GM18526 (cell line): Measurements from ENCODE around the gene CLEC2D.

Experiments
- POLR2A ChIP-seq: IDR thresholded peaks from 3 replicates; pipeline ENCODE4 v1.6.1; 2011; ENCODE audit not compliant: insufficient read length; ENCODE audit errors: extremely low read depth

Gene CLEC2D

DNA sequence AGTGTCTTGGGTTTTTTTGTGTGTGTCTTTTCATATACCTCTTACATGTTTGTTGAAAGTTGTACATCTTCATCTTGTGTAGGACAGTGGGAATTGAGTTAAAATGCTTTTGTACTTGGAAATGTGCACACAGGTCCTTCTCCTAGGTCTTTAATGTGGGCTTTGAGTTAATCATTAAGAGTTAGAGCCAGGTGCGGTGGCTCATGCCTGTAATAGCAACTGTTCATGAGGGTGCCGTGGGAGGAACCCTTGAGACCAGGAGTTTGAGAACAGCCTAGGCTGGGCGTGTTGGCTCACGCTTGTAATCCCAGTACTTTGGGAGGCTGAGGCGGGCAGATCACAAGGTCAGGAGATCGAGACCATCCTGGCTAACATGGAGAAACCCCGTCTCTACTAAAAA is 49.5 kb downstream of the CLEC2D start:
- TF ChIP-seq POLR2A = no peak

DNA sequence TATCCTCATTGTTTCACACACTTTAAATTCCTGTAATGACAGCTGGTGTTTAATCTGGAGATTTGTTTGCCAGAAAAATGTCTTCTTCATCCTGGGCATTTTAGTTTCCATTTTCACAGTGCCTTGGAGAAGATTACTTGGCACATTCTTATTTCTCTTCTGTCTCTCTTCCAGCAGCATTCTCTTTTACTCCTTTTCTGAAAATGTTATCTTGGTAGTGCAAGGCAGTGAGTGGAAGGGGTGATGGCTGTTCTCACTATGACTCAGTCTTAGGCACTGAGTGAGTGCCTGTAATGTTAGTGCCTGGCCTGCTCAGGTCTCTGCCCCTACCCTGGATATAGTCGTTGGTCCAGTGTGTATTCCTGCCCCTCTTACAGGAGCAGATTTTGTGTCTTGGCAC is 50.3 kb downstream of the CLEC2D start:
- no peak for TF ChIP-seq POLR2A

DNA sequence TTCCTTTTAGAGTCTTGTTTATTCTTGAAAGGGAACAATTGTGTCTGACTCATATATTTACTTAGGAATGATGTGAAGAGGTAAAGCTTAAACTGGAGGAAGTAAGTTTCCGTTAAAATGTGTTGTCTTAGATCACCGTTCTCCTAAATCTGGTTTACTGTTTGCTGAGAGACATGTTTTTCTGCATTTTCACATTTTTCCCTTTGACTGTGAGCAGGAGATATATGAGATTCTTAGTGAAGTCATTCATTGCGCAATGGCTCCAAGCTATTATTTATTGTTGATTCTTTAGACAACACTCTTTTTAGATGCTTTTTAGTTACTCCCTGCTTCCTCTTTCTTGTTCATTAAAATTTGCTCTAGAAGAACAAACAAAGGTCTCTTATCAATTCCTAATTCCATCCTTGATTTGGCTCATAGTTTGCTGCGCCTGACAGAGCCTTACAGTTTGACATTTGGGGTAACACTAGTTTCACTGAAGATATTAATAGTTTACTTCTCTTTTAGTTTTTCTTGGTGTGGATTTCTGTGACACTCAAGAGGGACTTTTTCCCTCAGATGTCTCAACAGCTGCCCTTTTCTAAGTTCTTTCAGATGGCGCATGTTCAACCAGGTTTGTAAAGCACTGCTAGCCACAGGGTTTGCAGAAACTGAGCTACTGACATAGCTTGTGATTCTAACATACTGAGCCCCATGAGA is 52.0 kb downstream of the CLEC2D start:
- TF ChIP-seq POLR2A = no peak

DNA sequence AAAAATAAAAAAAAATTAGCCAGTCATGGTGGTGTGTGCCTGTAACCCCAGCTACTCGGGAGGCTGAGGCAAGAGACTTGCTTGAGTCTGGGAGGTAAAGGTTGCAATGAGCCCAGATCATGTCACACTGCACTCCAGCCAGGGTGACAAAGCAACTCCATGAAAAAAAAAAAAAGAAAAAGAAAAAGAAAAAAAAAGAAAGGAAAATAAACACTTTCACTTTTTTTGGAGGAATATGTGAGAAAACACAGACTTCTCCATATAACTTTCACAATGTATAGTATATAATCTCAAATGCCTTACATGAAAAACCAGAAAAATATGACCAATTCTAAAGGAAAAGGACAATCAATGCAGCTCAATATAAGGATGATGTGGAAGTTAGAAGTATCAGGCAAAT is 54.5 kb downstream of the CLEC2D start:
- no peak for TF ChIP-seq POLR2A

DNA sequence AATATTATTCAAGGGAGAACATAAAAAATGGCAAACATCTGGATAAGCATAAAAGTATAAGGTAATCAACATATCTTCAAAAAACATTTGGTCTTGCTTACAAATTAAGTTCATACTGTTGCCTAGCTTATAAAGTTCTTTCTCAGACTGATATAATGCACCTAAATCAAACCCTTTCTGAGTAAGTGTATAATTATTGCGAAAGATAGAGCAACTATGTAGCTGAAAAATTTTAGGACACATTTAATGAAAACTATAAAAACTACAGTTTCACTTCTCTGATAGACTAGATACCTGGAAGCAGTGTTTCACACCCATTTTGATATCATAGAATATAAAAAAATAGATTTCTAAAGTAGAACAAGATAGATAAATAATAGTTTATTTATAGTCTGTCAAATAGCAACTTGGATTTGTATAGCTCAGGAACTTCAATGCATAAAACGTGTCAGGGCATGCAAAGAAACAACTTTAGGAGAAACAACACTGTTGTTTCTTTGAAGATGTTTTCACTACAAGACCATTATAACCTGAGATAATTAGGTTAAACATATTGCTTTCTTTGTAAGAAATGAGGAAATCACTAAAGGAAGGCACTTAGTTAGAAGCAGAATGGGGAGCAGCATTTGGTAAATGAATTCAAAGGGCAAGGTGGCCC is 55.8 kb downstream of the CLEC2D start:
- TF ChIP-seq POLR2A = no peak

DNA sequence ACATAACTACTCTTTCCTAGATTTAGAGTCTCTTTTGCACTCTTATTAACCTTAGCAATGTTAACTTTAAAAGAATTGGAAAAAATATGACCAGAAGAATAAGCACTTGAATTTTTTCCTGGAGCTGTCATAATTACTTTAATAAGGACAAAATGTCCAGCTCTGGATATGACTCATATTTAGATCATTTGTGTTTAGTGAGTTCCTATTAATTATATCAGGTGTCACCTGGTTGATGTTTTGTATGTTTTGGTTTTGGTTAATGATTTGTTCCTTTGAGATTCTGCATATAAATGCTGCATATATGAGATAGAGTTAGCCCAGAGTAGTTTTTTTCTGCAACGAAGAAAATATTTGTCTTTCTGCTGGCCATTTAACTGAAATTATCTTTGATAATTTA is 58.3 kb downstream of the CLEC2D start:
- TF ChIP-seq POLR2A = no peak

DNA sequence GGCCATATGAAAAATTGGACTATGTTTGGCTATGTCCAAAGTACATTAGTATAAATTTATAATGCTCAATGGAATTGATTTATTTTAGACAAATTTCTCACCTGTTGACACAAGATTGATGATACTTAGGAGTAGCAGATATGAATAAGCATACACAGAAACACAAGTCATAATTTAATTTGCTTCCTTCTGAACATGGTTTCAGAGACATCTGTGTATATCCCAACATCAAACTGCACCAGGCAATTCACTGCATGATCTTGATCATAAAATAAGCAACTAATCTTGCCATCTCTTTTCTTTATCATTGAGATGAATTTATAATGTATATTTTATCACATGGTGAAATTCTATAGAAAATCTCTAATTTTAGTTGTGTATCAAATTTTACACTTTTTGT is 59.6 kb downstream of the CLEC2D start:
- no peak for TF ChIP-seq POLR2A

DNA sequence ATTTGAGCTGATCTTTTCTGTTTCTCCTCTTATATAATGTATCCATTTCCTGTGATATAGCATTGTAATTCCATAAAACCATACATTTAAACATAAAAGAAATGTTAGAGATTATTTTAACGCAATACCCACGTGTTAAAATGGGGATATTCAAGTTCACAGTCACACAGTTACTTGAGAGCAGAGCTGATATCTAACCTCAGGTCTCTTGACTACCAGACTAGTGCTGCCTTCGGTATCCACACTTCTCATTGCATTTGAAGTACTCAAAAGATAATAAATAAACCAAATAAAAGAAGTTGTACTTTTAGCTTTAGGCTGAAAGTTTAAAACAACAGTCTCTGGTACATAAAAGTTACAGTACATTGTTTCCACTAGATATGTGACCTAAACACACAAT is 60.5 kb downstream of the CLEC2D start:
- TF ChIP-seq POLR2A = no peak

DNA sequence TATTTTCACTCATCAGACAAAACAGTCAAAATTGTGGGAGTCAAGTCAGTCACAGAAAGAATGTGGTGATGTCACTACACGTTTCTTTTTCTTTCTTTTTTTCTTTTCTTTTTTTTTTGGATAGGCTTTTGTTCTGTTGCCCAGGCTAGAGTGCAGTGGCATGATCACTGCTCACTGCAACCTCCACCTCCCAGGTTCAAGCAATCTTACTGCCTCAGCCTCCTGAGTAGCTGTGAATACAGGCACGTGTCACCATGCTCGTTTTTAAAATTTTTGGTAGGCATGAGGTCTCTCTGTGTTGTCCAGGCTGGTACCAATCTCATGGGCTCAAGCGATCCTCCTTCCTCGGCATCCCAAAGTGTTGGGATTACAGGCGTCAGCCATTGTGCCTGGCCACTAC is 61.1 kb downstream of the CLEC2D start:
- TF ChIP-seq POLR2A = no peak

DNA sequence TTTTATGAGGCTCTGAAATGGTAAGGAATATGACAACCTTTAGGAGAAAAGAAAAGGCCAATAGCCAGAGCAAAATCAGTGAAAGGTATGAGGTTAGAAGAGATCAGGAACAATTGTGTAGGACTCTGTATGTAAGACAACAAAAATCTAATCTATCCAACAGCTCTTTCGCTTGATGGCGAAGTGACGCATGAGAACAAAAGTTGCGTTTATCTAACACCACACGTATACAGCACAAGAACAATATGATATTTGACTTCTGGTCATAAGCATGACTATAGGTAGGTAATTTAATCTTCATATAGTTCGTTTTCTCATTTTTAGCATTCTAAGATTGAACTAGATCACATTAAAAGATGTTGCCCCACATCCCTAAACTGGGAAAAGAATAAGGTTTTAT is 61.9 kb downstream of the CLEC2D start:
- no peak for TF ChIP-seq POLR2A

DNA sequence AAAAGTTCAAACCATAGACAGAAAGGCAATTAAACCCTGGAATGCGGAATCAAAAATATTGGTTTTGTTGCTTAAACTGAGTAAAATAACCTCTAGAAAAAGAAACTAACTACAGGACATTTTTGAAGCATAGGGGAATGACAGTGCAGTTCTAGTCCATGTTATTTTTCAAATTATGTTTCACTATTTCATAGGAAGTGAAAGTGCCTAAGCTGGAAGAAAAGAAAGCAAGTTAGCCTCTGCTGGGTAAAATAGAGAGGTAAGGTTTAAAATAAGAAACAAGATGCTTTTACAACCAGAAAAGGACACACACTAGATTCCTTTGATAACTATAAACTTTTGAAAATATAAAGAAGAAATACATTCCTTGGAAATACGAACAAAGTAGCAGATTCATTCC is 62.3 kb downstream of the CLEC2D start:
- no peak for TF ChIP-seq POLR2A

DNA sequence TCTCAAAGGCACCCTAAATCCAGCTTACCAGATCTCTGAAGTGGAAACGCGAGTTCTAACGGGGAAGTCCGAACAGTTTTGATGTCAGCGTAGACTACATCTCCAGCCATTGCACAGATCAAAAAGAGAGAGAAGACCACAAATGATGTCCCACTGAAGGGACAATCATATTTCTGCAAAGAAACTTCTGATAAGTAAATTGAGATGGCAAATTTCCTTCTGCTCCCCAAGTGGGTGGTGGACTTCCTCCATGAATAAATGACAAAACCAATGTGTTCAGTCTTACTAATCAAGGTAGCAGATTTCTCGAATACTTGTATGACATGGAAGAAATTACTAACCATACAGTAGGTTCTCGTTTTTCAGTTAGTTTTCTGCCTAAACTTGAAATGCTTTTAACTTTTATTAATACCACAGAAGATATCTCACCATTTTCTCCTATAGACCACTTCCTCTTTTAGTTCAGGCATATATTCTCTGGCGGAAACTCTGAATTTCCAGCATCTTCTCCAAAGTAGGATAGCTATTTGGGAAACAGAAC is 63.5 kb downstream of the CLEC2D start, which contains the start of gene CLECL1:
TSS of gene CLECL1 (minus strand) at position 177 of the 541 bp plus-strand sequence.
- peak; percentile 38 for TF ChIP-seq POLR2A

DNA sequence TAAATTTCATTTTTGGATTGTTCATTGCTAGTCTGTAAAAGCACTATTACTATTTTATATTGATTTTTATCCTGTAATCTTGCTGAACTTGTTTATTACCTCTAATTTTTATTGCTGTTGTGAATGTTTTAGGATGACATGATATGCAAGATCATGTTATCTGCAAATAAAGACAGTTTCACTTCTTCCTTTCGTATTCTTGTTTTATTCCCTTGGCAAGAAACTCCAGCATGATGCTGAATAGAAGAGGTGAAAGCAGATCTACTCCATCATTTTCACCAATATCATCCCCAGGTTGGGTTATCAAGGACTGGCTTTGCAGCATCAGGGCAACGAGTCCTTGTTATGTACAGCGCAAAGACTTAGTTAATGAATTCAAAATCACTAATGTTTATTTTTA is 66.1 kb downstream of the CLEC2D start:
- no peak for TF ChIP-seq POLR2A

DNA sequence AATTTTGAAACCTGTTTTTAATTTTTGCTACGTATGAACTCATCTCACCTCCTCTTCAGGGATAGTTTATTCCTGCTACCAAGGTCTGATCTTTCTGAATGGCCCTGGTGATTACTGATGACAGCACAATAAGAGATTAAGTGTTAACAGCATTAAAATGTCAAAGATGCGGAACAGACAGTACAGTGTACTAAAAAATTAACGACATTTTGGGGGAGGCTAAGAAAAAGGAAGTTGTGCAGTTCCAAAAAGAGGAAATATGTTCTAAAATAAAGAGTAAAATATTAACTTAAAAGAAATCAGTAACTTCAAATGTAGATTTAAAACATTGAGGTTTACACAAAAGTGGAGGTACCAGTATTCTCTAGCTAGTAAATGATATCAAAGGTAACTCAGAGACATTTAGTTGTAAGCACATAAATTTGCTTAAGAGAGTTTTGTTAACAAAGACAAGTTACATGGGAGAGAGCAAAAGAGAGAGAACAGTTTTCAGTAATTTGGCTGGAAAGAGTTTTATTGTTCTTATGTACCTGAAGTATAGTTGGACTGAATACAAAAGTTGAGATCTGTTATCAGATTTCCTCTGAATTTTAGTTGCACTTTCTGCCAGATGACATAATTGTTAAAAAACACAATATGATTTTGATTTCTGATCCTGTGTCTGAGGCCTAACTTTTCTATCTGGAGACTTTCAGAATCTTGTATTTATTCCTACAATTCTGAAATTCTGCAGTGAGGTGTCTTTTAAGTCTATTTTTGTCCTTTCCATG is 67.6 kb downstream of the CLEC2D start:
- TF ChIP-seq POLR2A = no peak

DNA sequence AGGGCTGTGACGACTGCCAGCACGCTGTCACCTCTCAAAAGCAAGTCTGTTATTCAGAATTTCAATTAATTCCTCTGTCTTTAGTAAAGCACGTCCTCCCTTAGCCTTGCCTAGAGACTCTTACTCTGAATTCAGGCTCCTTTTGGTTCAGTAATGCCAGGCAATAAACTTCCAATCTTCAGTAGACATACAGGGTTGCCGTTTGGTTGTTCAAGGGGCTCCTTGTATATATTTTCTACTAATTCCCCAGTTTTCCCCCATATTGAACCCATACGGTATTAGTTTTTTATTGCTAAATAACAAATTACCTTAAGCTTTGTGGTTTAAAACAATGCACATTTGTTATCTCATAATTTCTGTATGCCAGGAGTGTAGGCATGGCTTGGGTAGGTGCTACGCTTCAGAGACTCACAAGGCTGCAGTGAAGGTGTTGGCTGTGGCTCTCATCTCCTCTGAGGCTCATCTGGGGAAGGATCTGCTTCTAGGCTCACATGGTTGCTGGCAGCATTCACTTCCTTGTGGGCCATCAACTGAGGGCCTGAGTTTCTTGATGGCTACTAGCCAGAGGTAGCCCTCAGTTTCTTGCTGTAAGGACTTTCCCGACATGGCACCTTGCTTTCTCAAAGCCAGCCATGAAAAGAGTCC is 70.7 kb downstream of the CLEC2D start:
- no peak for TF ChIP-seq POLR2A

DNA sequence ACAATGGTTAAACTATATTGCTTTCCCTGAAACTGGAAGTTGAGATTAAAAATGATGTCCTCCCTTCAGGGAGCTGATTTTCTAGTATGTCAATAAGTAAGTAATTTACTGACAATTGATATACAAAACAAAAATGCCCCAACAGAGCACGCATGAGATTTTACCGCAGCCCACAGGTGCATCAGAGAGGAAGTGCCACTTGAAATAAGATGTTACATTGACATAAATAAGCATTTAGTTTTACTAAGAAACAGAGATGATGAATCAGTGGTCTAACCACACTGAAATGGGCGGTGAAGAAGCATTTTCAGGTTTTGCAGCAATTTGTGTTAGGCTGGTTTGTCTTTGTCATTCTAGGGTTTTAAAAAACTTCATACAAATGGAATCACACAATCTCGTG is 72.2 kb downstream of the CLEC2D start:
- no peak for TF ChIP-seq POLR2A

DNA sequence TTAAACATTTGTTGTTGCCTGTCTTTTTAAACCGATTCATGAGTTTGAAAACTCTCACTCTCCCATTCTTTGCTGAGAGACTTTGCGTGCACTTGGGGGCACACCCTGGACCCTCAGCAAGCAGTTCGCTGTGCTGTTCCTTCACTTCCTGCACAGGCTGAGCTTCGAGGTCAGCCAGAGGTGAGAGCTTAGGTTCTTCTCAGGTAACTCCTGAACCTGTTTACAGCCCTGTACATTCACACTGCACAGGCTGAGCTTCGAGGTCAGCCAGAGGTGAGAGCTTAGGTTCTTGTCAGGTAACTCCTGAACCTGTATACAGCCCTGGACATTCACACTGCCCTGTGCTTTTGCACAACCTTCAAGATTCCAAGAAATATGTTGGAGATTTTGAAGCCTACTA is 73.1 kb downstream of the CLEC2D start:
- no peak for TF ChIP-seq POLR2A
